A549 (cell line): ENCODE data around the gene TNPO3. TPM values are rescaled to one million over a fixed set of nuclear protein-coding genes. Genes with fewer than 3 reads are reported as not detected.

ENCODE experiments used
- ATAC-seq, 2 experiments: fragments of 200-7000 bp in 1 of 2; fragments of >200 bp in 1 of 2; cut with Nextera tagmentation in 1 of 2; cut with Tn5 transposase in 1 of 2; 3 replicates each; pipeline versions ENCODE4 v1.8.0 to v1.9.1; 2018 to 2020; ENCODE audit warnings: mild to moderate bottlenecking in 1 of 2, moderate library complexity in 1 of 2
- CTCF ChIA-PET: fragments of 300-600 bp; sonication (Branson Sonifier 250); formaldehyde crosslinking; extraction: SDS; loops from one replicate; lab custom pipeline; 2021; ENCODE audit warnings: antibody characterized with exemption, inconsistent platforms; lab: Yijun Ruan, JAX
- POLR2A ChIA-PET: fragments of 350-600 bp; formaldehyde crosslinking; extraction: SDS; loops from one replicate; lab custom pipeline; 2021; ENCODE audit warnings: antibody characterized with exemption, inconsistent platforms; lab: Yijun Ruan, JAX
- DNase-seq, 2 experiments: peaks; one replicate each; pipeline versions ENCODE4 v3.0.0 to v3.0.0-alpha.2; 2011 to 2016; ENCODE audit warnings: low read depth in 1 of 2, low spot score in 1 of 2
- FAIRE-seq: peaks from 2 replicates; lab custom pipeline; 2011; peaks lifted over from hg19 to GRCh38; lab: Jason Lieb, UNC
- H3K27ac ChIP-seq, 2 experiments: fragments of >200 bp; sonication (Bioruptor Twin); formaldehyde crosslinking; 3 replicates each; pipeline ENCODE4 v1.5.1; 2016 to 2017
- H3K4me1 ChIP-seq: fragments of >200 bp; sonication (Bioruptor Twin); formaldehyde crosslinking; 3 replicates; pipeline ENCODE4 v1.6.1; 2016
- H3K4me2 ChIP-seq: fragments of >200 bp; sonication (Bioruptor Twin); formaldehyde crosslinking; 3 replicates; pipeline ENCODE4 v1.6.1; 2016
- H3K4me3 ChIP-seq: fragments of >200 bp; sonication (Bioruptor Twin); formaldehyde crosslinking; 3 replicates; pipeline ENCODE4 v1.5.1; 2016
- H3K9me3 ChIP-seq: fragments of >200 bp; sonication (Bioruptor Twin); formaldehyde crosslinking; 3 replicates; pipeline ENCODE4 v1.6.1; 2016
- CBX2 ChIP-seq: fragments of 200-600 bp; sonication (generic); IDR thresholded peaks from 2 replicates; pipeline ENCODE4 v1.6.1; 2016; ENCODE audit warnings: low read depth, mild to moderate bottlenecking, borderline replicate concordance
- CBX8 ChIP-seq: fragments of 200-600 bp; sonication (generic); IDR thresholded peaks from 2 replicates; pipeline ENCODE4 v1.6.1; 2016
- CHD2 ChIP-seq: fragments of 150-350 bp; IDR thresholded peaks from 2 replicates; pipeline ENCODE4 v1.6.1; 2014; ENCODE audit warnings: low read length; ENCODE audit not compliant: partially characterized antibody
- CHD4 ChIP-seq: fragments of 200-600 bp; sonication (generic); IDR thresholded peaks from 2 replicates; pipeline ENCODE4 v1.6.1; 2016; ENCODE audit warnings: antibody characterized with exemption, mild to moderate bottlenecking, borderline replicate concordance
- EHF ChIP-seq: fragments of 250-450 bp; sonication (Bioruptor Pico); IDR thresholded peaks from 2 replicates; pipeline ENCODE4 v1.5.0; 2020; ENCODE audit warnings: mild to moderate bottlenecking
- ESRRA ChIP-seq: fragments of 150-350 bp; IDR thresholded peaks from 2 replicates; pipeline ENCODE4 v1.6.1; 2014; ENCODE audit warnings: mild to moderate bottlenecking, low read length, borderline replicate concordance
- FOXS1 ChIP-seq: fragments of 250-450 bp; sonication (Bioruptor Pico); IDR thresholded peaks from 2 replicates; pipeline ENCODE4 v1.5.0; 2020; ENCODE audit warnings: mild to moderate bottlenecking, moderate library complexity
- HOXA7 ChIP-seq: fragments of 250-450 bp; sonication (Bioruptor Pico); IDR thresholded peaks from 2 replicates; pipeline ENCODE4 v1.5.0; 2020; ENCODE audit warnings: mild to moderate bottlenecking, moderate library complexity
- JUNB ChIP-seq: fragments of >200 bp; sonication (Bioruptor Twin); formaldehyde crosslinking; IDR thresholded peaks from 2 replicates; pipeline ENCODE4 v1.6.1; 2016
- KDM5A ChIP-seq: fragments of 200-600 bp; sonication (generic); IDR thresholded peaks from 2 replicates; pipeline ENCODE4 v1.6.1; 2016; ENCODE audit warnings: antibody characterized with exemption, mild to moderate bottlenecking
- MAX ChIP-seq: IDR thresholded peaks from 2 replicates; pipeline ENCODE4 v1.6.1; 2012
- MAZ ChIP-seq: fragments of 150-350 bp; IDR thresholded peaks from 2 replicates; pipeline ENCODE4 v1.6.1; 2014; ENCODE audit warnings: antibody characterized with exemption, low read depth, low read length, borderline replicate concordance
- MYC ChIP-seq: IDR thresholded peaks from 2 replicates; pipeline ENCODE4 v1.6.1; 2012; ENCODE audit warnings: mild to moderate bottlenecking, inconsistent platforms, low read length, improper control_type of control experiment, borderline replicate concordance
- NR3C1 ChIP-seq: fragments of >200 bp; sonication (Bioruptor Twin); formaldehyde crosslinking; IDR thresholded peaks from 3 replicates; pipeline ENCODE4 v1.6.1; 2017
- PBX3 ChIP-seq: IDR thresholded peaks from 2 replicates; pipeline ENCODE4 v1.6.1; 2012
- POLR2AphosphoS2 ChIP-seq: conservative IDR thresholded peaks from 2 replicates; pipeline ENCODE4 v1.6.1; 2012; ENCODE audit warnings: low read length, improper control_type of control experiment, inconsistent platforms
- RAD21 ChIP-seq, 2 experiments: fragments of >200 bp in 1 of 2; sonication (Bioruptor Twin) in 1 of 2; formaldehyde crosslinking in 1 of 2; IDR thresholded peaks in 1 of 2; conservative IDR thresholded peaks in 1 of 2; 2 replicates in 1 of 2; 3 replicates in 1 of 2; pipeline ENCODE4 v1.6.1; 2012 to 2018; ENCODE audit warnings: inconsistent platforms in 1 of 2
- RCOR1 ChIP-seq: fragments of 150-350 bp; IDR thresholded peaks from 2 replicates; pipeline ENCODE4 v1.6.1; 2014; ENCODE audit warnings: antibody characterized with exemption, low read length, low read depth
- RFX5 ChIP-seq: fragments of 450-650 bp; IDR thresholded peaks from 2 replicates; pipeline ENCODE4 v1.7.1; 2014; ENCODE audit warnings: antibody characterized with exemption, mild to moderate bottlenecking, moderate library complexity
- SREBF2 ChIP-seq: fragments of 450-650 bp; IDR thresholded peaks from 2 replicates; pipeline ENCODE4 v1.6.1; 2014; ENCODE audit warnings: mild to moderate bottlenecking, moderate library complexity
- TFCP2L1 ChIP-seq: fragments of 250-450 bp; sonication (Bioruptor Pico); IDR thresholded peaks from 2 replicates; pipeline ENCODE4 v1.5.0; 2021; ENCODE audit warnings: mild to moderate bottlenecking
- ZNF302 ChIP-seq: fragments of 250-450 bp; sonication (Bioruptor Pico); IDR thresholded peaks from 2 replicates; pipeline ENCODE4 v1.9.0; 2021; ENCODE audit warnings: inconsistent platforms, mild to moderate bottlenecking, moderate library complexity
- WGBS: methylation state at CpG from one replicate; pipeline ENCODE4 v1.1.6; 2017; ENCODE audit errors: missing lambda C conversion rate; 5-methylcytosine and 5-hydroxymethylcytosine counted together
- polyA plus RNA-seq, 4 experiments: library from polyadenylated mRNA; depleted of rRNA in 3 of 4; stranded (reverse); fragments of >200 nt; fragmentation: RNase III in 1 of 4; extraction: RNeasy Plus Mini Kit Qiagen cat#74134 plus additional on column Dnase treatment in 1 of 4; gene quantifications; 2 replicates in 3 of 4; 3 replicates in 1 of 4; pipeline ENCODE4 v1.2.3, GENCODE V29; 2011 to 2017
- TF ChIP-seq, protein P1 (sequence below): IDR thresholded peaks from 2 replicates; pipeline ENCODE4 v1.6.1; 2012; ENCODE audit warnings: low read depth, borderline replicate concordance
- TF ChIP-seq, protein P2 (sequence below): fragments of >200 bp; sonication (Bioruptor Twin); formaldehyde crosslinking; IDR thresholded peaks from 2 replicates; pipeline ENCODE4 v1.6.1; 2016

TNPO3 gene
- polyA plus RNA-seq, 2 of the 4 experiments (the other 2 are of a cell fraction): 43.2 to 66.9 TPM

DNA sequence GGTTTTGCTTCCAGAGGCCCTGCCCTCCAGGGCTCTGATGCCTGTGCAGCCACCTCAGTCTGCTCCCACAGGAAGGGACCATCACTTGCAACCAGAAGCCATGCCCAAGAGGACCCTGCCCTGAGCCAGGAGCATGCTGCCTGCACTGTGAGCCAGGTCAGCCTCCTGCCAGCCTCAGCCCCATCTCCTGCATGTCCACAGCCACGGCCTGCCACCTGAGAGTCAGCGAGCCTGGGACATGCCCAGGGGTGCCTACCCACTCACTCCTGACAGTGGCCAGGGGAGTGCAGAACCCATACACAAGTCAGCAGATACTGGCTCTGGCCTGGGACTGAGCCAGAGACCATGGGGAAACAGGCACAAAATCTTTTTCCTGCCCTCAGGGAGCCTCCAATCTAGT lies 137.8 kb downstream of the TNPO3 start:
- no peaks in the 10 kb centered on the region for H3K4me1 ChIP-seq
- TF ChIP-seq ESRRA (no peak), CHD4 (no peak), CBX8 (no peak), KDM5A (no peak), SREBF2 (no peak), MAX (no peak), EHF (CRISPR knock-in tag) (no peak), RCOR1 (no peak), RFX5 (no peak), NR3C1 (no peak), POLR2AphosphoS2 (no peak), CBX2 (no peak), ZNF302 (no peak), TFCP2L1 (CRISPR knock-in tag) (no peak)
- CTCF ChIA-PET: interaction anchor here (1.1 kb wide), 1 partner anchor 94 kb away, joined by 3 read pairs; no protein-coding TSS in a partner anchor
- H3K4me3 ChIP-seq: no peak overlapping the region
- no peaks in the 10 kb centered on the region for H3K9me3 ChIP-seq
- DNase-seq (no peak), FAIRE-seq (no peak), ATAC-seq (no peak; a peak in 1 of 6 replicates)
- no peak overlapping the region for H3K4me2 ChIP-seq
- 80% methylated on average over 1 of the region's 2 CpGs for WGBS
- POLR2A ChIA-PET: interaction anchor here (0.6 kb wide), 1 partner anchor 136 kb away, joined by 3 read pairs; no protein-coding TSS in a partner anchor
- no peak overlapping the region for H3K27ac ChIP-seq

GRCh38 chr7:128916643-128916915 lies 138.3 kb downstream of the TNPO3 start:
- POLR2A ChIA-PET: no interaction called here
- Histone ChIP-seq H3K9me3 (no peaks in the 10 kb centered on the region), H3K27ac (no peak overlapping the region), H3K4me3 (no peak overlapping the region), H3K4me2 (no peak overlapping the region), H3K4me1 (no peaks in the 10 kb centered on the region)
- 92% methylated on average over 5 of the region's 7 CpGs for WGBS
- no peak for TF ChIP-seq HOXA7 (CRISPR knock-in tag)
- TF ChIP-seq PBX3: no peak
- TF ChIP-seq RAD21 (conservative IDR thresholded peaks at IDR 0.05 in 1 of 2, IDR thresholded peaks at IDR 0.05 in 1 of 2): no peak
- TF ChIP-seq, protein P1, sequence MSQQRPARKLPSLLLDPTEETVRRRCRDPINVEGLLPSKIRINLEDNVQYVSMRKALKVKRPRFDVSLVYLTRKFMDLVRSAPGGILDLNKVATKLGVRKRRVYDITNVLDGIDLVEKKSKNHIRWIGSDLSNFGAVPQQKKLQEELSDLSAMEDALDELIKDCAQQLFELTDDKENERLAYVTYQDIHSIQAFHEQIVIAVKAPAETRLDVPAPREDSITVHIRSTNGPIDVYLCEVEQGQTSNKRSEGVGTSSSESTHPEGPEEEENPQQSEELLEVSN: no peak
- TF ChIP-seq MAZ: no peak
- no peak for TF ChIP-seq RCOR1
- no peak for TF ChIP-seq JUNB
- no peak for TF ChIP-seq MYC
- TF ChIP-seq FOXS1: no peak
- TF ChIP-seq RFX5: no peak
- no peak for TF ChIP-seq KDM5A
- no peak for TF ChIP-seq TFCP2L1 (CRISPR knock-in tag)
- no peak for TF ChIP-seq CHD2
- TF ChIP-seq, protein P2, sequence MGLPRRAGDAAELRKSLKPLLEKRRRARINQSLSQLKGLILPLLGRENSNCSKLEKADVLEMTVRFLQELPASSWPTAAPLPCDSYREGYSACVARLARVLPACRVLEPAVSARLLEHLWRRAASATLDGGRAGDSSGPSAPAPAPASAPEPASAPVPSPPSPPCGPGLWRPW: no peak
- FAIRE-seq (no peak), ATAC-seq (no peak), DNase-seq (no peak)
- CTCF ChIA-PET: interaction anchor here (1.1 kb wide), 1 partner anchor 94 kb away, joined by 3 read pairs; no protein-coding TSS in a partner anchor
